Type B pancreatic cell (in vitro differentiated cells): Measurements from ENCODE around the gene STXBP6. TPM values are rescaled to one million over a fixed set of nuclear protein-coding genes. Genes with fewer than 3 reads are reported as not detected.

ENCODE experiments used
- DNase-seq: peaks from one replicate; pipeline ENCODE4 v3.0.0; 2021; ENCODE audit warnings: mixed read lengths; ENCODE audit not compliant: unreplicated experiment; ENCODE audit errors: extremely low spot score
- H3K27ac Mint-ChIP-seq: 2 replicates; pipeline ENCODE4 v1.8.0; 2021; ENCODE audit warnings: mild to moderate bottlenecking, mixed read lengths
- H3K27me3 Mint-ChIP-seq: 2 replicates; pipeline ENCODE4 v1.8.0; 2021; ENCODE audit warnings: mixed read lengths
- H3K36me3 Mint-ChIP-seq: 2 replicates; pipeline ENCODE4 v1.8.0; 2021; ENCODE audit warnings: mixed read lengths
- H3K4me1 Mint-ChIP-seq: one replicate; pipeline ENCODE4 v1.8.0; 2021; ENCODE audit warnings: mixed read lengths; ENCODE audit not compliant: unreplicated experiment
- H3K4me3 Mint-ChIP-seq: 2 replicates; pipeline ENCODE4 v1.8.0; 2021; ENCODE audit warnings: mild to moderate bottlenecking, mixed read lengths
- H3K9me3 Mint-ChIP-seq: 2 replicates; pipeline ENCODE4 v1.8.0; 2021; ENCODE audit warnings: mixed read lengths
- CTCF ChIP-seq: fragments of 200-600 bp; sonication (generic); conservative IDR thresholded peaks from 2 replicates; pipeline ENCODE4 v1.5.0; 2021; ENCODE audit warnings: antibody characterized with exemption, mild to moderate bottlenecking
- total RNA-seq: library from RNA; stranded (reverse); gene quantifications from 2 replicates; pipeline ENCODE4 v1.2.1, GENCODE V29; 2021; ENCODE audit warnings: low replicate concordance

STXBP6 gene
- total RNA-seq, 1 donor from 2014 or later, result 17.0 TPM

- H3K4me1 Mint-ChIP-seq, result no peaks in the 10 kb centered on the region
- DNase-seq, result no peak
- no peaks in the 10 kb centered on the region for H3K36me3 Mint-ChIP-seq
- no peaks in the 10 kb centered on the region for H3K27me3 Mint-ChIP-seq
- no peak for TF ChIP-seq CTCF
- H3K9me3 Mint-ChIP-seq, result no peaks in the 10 kb centered on the region
- no peak overlapping the region for H3K4me3 Mint-ChIP-seq
- H3K27ac Mint-ChIP-seq, result no peak overlapping the region
Observed at GRCh38 chr14:25080682-25081081, 30.7 kb upstream of the STXBP6 start.

GRCh38 chr14:25079311-25079710, 29.4 kb upstream of the STXBP6 start:
- H3K27me3 Mint-ChIP-seq, result no peaks in the 10 kb centered on the region
- H3K27ac Mint-ChIP-seq, result no peak overlapping the region
- DNase-seq, result no peak
- H3K4me3 Mint-ChIP-seq, result no peak overlapping the region
- H3K9me3 Mint-ChIP-seq, result no peaks in the 10 kb centered on the region
- H3K4me1 Mint-ChIP-seq, result no peaks in the 10 kb centered on the region
- TF ChIP-seq CTCF, result no peak
- H3K36me3 Mint-ChIP-seq, result no peaks in the 10 kb centered on the region

DNA sequence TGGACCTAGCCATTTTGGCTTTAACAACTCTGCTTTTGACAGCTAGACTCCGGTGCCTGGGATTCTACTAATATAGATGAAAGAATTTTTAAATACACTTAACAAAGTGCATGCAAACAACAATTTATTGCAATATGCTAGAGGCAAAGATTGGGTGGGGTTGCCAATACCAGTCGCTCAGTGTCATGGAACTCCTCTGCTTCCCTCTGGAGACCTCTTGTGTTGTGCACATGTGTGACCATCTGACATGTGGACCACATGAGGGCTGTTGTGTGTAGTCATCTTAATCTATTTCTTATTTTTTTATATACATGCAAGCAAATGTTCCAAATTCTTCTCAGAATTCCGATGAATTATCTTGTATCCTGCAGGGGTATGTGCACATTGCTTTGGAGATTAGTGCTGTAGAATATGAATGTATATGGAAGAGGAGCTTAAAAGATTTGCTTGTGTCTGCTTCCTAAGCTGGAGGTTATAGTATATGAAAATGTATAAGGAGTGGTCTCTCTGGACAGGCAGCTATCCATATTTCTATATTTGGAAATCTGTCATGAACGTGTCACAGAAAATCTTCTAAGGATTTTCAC, 24.2 kb upstream of the STXBP6 start:
- TF ChIP-seq CTCF, result no peak
- Mint-ChIP-seq H3K4me3 (no peak overlapping the region), H3K4me1 (no peaks in the 10 kb centered on the region), H3K27ac (no peak overlapping the region), H3K9me3 (peaks cover 4% of the 10 kb centered on the region), H3K27me3 (no peaks in the 10 kb centered on the region), H3K36me3 (no peaks in the 10 kb centered on the region)
- DNase-seq, result no peak

GRCh38 chr14:25069879-25070278, 19.9 kb upstream of the STXBP6 start:
- Mint-ChIP-seq H3K27me3 (no peaks in the 10 kb centered on the region), H3K36me3 (no peaks in the 10 kb centered on the region), H3K27ac (no peak overlapping the region), H3K4me3 (no peak overlapping the region), H3K9me3 (peaks cover 4% of the 10 kb centered on the region), H3K4me1 (no peaks in the 10 kb centered on the region)
- no peak for TF ChIP-seq CTCF
- DNase-seq, result no peak

- H3K36me3 Mint-ChIP-seq, result no peaks in the 10 kb centered on the region
- H3K4me1 Mint-ChIP-seq, result no peaks in the 10 kb centered on the region
- no peaks in the 10 kb centered on the region for H3K27me3 Mint-ChIP-seq
- no peak overlapping the region for H3K4me3 Mint-ChIP-seq
- no peak overlapping the region for H3K27ac Mint-ChIP-seq
- no peak for TF ChIP-seq CTCF
- peaks cover 4% of the 10 kb centered on the region for H3K9me3 Mint-ChIP-seq
- no peak for DNase-seq
Observed at GRCh38 chr14:25067600-25067999, 17.7 kb upstream of the STXBP6 start.

- no peaks in the 10 kb centered on the region for H3K9me3 Mint-ChIP-seq
- H3K4me1 Mint-ChIP-seq, result no peaks in the 10 kb centered on the region
- peaks cover 4% of the 10 kb centered on the region for H3K27me3 Mint-ChIP-seq
- no peak for DNase-seq
- no peak overlapping the region for H3K27ac Mint-ChIP-seq
- H3K36me3 Mint-ChIP-seq, result no peaks in the 10 kb centered on the region
- no peak for TF ChIP-seq CTCF
- H3K4me3 Mint-ChIP-seq, result no peak overlapping the region
Observed at GRCh38 chr14:25062022-25062321, 12.0 kb upstream of the STXBP6 start.
